HG03460 (cell line): Measurements from ENCODE around the gene SPART.
"Not testable (repeated sequence)": the region's sequence is repeated elsewhere in the genome, so short reads cannot be mapped to it uniquely, and the experiment has no call there.

Experiments used
- ATAC-seq: cut with Tn5 transposase; IDR thresholded peaks from one replicate; pipeline ENCODE4 v1.9.1; 2021; ENCODE audit not compliant: unreplicated experiment

SPART gene

DNA sequence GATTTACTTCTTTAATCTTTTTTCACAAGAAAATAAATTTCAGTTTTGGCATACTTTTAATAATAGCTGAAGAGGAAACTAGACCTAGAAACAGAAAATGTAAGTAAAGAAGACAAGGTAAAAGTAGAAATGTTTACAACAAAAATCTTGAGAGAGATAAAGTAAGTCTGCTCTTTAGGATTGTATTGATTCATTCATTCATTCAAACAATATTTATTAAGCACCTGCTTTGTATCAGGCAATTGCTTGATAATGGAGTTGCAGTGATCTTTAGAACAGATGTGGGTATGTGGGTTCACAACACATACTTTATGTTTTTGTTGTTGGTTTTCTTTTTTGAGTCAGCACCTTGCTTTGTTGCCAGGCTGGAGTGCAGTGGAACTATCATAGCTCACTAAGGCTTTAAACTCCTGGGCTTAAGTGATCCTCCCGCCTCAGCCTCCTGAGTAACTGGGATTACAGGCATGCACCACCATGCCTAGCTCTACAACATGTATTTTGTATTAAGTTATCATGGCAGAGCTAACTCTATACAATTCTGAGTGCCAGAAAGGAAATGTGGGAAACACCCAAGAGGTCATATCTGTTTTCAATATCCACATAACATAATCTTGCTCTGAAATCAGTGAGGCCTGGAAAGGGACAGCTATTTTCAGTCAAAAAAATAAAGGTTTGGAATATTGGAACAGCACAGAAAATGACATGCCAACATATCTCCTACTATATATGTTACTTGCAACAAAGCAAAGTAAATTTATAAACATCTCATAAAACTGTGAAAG is 8.8 kb upstream of the SPART start:
- ATAC-seq: no peak

- ATAC-seq: no peak
Observed at GRCh38 chr13:36353001-36353400, 6.8 kb upstream of the SPART start.

DNA sequence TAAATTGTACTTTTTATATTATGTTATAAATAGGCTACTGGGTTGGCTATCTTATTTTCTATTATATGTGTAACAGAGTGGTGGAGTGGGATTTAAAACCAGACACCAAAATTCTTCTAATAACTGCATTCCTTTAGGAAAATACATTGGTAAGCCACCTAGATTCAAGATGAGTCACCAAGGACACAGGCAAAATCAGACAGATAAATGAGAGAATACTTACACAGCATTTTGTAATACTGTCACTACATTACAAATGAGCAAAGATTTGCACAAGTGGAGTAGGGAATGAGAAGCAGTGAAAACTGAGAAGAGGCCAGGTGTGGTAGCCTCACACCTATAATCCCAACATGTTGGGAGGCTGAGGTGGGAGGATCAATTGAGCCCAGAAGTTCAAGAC is 6.2 kb upstream of the SPART start:
- ATAC-seq: no peak

DNA sequence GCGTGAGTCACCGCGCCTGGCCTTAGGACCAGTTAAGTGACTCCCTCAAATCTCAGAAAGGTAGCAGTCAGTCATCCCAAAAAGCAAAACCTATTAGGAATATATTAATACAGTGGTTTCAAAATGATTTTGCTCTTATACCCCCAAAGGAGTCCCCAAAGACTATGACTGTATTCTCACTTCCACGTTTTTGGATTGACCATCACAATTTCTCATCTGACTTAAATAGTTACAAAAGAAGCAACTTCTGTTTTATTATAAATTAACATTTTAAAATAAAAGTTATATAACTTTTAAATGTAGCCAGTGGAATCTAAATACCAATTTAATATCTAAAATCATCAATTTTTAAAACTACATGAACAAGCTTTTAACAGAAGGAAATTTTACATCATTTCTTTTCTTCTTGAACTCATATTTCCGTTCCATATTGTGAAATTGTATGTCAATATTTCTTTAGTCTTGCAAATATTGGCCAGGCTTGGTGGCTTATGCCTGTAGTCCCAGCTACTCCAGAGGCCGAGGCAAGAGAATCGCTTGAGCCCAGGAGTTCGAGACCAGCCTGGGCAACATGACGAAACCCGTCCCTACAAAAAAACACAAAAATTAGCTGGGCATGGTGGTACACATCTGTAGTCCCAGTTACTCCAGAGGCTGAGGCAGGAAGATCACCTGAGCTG is 1.5 kb upstream of the SPART start:
- ATAC-seq: no peak

DNA sequence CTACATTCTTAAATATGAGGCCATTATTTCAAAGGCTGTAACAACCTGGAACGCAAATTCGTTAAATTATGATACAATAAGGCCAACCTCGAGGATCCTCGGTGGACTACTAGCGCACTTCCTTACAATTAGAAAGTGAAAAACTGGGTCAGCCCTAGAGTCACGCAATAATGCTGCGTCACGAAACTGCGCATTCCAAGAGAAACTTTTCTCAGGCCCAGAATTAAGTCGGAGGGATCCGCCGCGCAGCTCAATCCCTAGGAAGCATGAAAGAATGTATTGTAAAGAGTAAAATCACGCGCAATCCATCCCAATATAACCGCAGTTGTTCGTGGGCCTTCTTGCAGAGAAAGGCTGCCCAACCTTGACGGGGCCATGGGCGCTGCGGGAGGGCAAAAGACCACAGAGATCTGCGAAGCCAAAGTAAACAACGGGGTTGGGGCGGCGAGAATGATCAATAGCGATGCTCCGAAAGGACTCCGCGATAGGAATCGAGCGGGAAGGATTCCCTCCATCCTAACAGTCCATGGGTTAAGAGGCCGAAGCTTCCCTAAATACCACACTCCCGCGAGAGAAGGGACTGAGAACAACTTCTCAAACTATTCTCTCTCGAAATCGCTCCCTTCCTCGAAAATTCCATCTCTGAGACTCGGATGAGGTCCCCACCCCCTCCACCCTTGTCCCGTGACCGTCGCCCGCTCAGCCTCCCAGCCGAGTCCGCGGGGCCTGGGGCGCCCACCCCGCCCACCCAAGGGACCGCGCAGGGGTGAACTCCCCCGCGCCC is 564 bp downstream of the SPART start:
- ATAC-seq: no peak

GRCh38 chr13:36344886-36345437 is 1.2 kb downstream of the SPART start:
- ATAC-seq: no peak

DNA sequence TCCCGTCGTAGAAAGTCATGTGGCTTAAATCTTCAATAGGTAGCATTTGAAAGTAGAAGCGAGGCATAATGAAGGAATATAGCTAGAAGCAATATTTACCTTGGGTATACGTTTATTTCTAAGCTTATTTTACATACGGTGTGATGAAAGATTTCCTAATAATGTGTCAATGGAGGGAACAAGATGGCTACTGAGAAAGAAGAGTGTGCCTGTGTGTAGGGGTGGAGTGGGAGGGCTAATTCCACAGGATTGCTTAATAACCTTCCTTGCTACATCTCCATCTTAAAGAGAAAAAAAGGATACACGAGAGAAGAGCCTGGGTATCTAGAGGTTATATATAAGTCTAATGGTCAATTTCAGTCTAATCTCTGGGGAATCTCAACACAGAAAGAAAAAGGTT is 2.0 kb downstream of the SPART start:
- ATAC-seq: no peak

DNA sequence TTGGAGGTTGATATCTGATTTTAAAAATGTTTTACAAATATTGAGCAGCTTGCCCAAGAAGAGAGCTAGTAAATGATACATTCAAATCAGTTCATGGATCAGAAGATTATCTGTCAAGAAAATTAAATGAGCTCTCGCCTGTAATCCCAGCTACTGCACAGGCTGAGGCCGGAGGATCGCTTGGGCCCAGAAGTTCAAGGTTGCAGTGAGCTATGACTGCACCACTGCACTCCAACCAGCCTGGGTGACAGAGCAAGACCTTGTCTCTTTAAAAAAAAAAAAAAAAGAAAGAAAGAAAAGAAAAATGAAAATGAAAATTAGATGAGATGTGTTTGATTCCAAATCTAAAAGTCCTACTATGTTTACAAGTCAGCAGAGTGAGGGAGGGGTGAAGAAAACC is 2.4 kb downstream of the SPART start:
- ATAC-seq: no peak

DNA sequence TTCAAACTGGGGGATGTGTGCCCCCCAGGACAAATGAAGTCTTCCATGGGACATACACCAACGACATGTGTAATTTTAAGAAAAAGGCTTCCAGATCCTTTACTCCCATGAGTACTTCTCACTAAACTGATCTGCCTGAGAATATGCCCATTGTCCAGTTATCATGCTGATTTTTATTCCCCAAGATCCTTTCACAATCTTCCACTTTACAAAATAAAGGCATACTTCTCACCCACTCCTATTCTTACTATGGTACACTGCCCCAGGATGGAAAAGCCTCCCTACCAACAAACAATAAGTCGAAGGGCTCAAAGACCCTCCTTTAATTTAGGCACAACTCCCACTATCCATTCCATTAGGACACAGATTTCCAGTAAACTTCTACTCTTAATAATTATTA is 3.5 kb downstream of the SPART start:
- no peak for ATAC-seq

- ATAC-seq: no peak
Observed at GRCh38 chr13:36341718-36342117, 4.5 kb downstream of the SPART start.

DNA sequence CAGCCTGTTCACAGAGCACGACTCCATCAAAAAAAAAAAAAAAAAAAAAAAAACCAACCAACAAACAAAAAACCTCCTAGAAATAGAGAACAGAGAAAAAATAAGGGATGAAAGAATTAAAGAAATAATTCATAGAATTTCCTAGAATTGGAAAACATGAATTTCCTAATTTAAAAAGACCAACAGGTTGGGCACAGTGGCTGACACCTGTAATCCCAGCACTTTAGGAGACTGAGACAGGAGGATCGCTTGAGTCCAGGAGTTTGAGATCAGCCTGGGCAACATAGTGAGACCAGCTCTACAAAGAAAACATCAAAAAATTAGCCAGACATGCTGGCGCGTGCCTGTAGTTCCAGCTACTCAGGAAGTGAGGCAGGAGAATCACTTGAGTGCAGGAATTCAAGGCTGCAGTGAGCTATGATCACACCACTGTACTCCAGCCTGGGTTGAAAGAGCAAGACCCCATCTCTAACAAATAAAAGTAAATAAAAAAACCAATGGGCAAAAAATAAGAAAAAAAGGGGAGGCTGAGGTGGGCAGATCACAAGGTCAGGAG is 6.5 kb downstream of the SPART start:
- no peak for ATAC-seq

- ATAC-seq: no peak
Observed at GRCh38 chr13:36337938-36338641, 8.1 kb downstream of the SPART start.

GRCh38 chr13:36332986-36333385 is 13.2 kb downstream of the SPART start:
- no peak for ATAC-seq

DNA sequence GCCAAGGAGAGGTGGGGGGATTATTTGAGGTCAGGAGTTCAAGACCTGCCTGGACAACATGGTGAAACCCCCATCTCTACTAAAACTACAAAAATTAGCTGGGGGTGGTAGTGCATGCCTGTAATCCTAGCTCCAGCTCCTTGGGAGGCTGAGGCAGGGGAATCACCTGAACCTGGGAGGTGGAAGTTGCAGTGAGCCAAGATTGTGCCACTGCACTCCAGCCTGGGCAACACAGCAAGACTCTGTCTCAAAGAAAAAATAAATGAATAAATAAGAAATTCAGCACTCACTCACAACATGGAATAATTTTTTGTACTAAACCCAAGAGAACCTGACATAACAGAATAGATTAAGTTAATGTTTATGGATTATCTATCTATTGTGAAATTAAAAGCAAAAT is 13.9 kb downstream of the SPART start:
- ATAC-seq: not testable (repeated sequence)

GRCh38 chr13:36331280-36331679 is 14.9 kb downstream of the SPART start:
- no peak for ATAC-seq

GRCh38 chr13:36329361-36329760 is 16.8 kb downstream of the SPART start:
- no peak for ATAC-seq

- no peak for ATAC-seq
Observed at GRCh38 chr13:36328821-36329220, 17.4 kb downstream of the SPART start.

DNA sequence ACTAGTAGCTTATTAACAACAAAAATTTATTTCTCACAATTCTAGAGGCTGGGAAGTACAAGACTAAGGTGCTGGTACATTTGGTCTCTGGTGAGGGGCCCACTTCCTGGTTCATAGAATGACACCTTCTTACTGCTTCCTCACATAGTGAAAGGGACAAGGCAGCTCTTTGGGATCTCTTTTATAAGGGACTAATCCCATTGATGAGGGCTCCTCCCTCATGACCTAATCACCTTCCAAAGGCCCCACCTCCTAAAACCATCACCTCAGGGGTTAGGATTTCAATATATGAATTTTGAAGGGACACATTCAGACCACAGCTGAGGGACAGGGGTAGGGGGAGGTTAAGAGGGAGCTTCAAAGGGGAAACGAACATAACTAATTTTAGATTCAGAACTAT is 20.3 kb downstream of the SPART start:
- ATAC-seq: no peak

GRCh38 chr13:36324881-36325280 is 21.3 kb downstream of the SPART start:
- ATAC-seq: not testable (repeated sequence)

DNA sequence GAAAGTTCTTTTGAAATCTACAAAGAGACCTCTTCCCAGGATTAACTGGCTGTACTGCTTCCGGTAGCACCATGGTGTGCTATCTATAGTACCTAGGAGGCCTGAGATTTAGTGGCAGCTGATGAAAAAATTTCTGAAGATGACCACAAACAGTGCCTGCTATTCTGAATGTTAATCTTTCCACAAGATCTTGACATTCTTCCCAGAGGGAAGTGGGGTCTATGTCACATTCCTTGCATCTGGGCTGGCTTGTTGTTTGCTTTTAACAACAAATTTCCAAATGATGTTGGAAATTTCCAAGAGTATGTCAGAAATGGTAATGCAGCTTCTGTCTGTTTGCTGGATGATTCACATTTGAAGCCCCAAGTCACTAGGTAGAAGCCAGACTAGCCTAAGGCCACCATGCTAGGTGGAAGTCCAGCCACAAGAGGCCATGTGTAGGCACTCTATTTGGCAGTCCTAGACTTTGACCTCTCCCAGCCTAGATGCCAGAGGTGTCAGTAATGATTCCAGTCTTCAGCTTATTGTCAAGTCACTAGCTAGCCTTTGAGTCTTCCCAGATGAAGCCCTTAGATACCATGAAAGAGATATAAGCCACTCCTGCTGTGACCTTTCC is 22.1 kb downstream of the SPART start:
- no peak for ATAC-seq
